ENCODE data around the gene ZBTB16. TPM values are rescaled to one million over a fixed set of nuclear protein-coding genes. Genes with fewer than 3 reads are reported as not detected.

Gene ZBTB16
- total and polyA plus RNA-seq, 2 of the 13 experiments (the other 11 are each of a cell fraction or from before 2014, with no cell fraction given), result not detected

DNA sequence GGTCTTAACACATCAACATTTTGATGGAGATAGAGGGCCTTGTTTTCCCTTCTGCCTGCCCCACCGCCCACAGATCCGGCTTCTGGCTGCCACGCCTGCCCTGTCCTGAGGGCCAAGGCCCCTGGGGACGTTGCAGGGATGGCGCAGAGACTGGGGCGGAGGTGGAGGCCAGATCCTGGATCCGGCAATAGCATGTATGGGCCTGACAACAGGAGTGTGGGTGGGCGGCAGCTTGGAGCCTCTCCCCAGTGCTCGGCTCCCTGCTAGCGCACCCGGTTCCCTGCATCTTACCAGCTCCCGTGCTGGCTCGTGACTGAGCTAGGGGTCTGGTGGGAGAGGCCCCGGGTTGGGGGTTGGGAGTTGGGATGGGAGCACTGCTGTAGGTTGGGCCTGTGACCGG is 95.6 kb downstream of the ZBTB16 start:
- CTCF ChIA-PET (ENCODE audit: low intra/inter-chr PET ratio, low total read pairs), result no interaction called here
- no TSS peak for BruUV-seq (replicated peaks)
- H3K79me2 ChIP-seq (ENCODE audit: insufficient read depth, low read length), result no peaks in the 10 kb centered on the region

DNA sequence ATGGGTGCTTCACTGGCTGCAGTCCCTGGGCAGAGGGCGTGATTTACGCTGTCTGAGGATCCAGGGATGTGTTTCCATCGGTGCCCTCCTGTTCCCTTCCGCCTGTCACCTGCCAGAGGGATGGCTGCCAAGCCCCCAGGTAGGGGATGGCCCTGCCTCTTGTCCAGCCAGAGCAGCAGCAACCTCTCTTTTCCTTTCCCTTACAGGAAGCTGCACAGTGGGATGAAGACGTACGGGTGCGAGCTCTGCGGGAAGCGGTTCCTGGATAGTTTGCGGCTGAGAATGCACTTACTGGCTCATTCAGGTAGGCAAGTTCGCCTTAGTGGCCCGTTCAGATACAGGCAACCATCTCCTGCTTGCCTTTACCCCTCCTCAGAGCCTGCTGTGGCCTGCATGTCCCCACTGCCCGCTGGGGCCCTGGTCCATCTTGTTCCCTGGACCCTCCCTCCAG is 96.6 kb downstream of the ZBTB16 start:
- Histone ChIP-seq H3K36me3 (replicated peaks in 1 of 2; ENCODE audit: control insufficient read depth in 1 of 2, insufficient read depth in 2 of 2, low read length in 2 of 2) (no peaks in the 10 kb centered on the region), H2AFZ (ENCODE audit: low read length) (no peak overlapping the region), H3K4me1 (ENCODE audit: insufficient read depth, low read length) (peaks cover 22% of the 10 kb centered on the region), H3K4me2 (ENCODE audit: low read depth, low read length) (no peak overlapping the region), H3K27ac (ENCODE audit: extremely low read length, insufficient read depth, low read length) (no peak overlapping the region), H3K9ac (ENCODE audit: insufficient read depth, low read depth, low read length) (no peak overlapping the region), H3K9me3 (ENCODE audit: low read length) (no peaks in the 10 kb centered on the region), H3K27me3 (ENCODE audit: control insufficient read depth in 1 of 2, insufficient read depth in 2 of 2, low read length in 2 of 2) (peaks cover 0 to 4% of the 10 kb centered on the region in 2 experiments; a peak in 1 of 5 replicates), H4K20me1 (ENCODE audit: insufficient read depth, low read length) (no peaks in the 10 kb centered on the region), H3K79me2 (ENCODE audit: insufficient read depth, low read length) (no peaks in the 10 kb centered on the region), H3K4me3 (replicated peaks in 1 of 3; ENCODE audit: insufficient read depth in 1 of 3, low read depth in 2 of 3, low read length in 3 of 3) (no peak overlapping the region)
- no peak for FAIRE-seq
- ATAC-seq, result no peak
- TF ChIP-seq RCOR2 (CRISPR knock-in tag; IDR thresholded peaks at IDR 0.05), result no peak
- no peak for TF ChIP-seq ZNF572 (CRISPR knock-in tag; IDR thresholded peaks at IDR 0.05)
- TF ChIP-seq ZNF776 (CRISPR knock-in tag; IDR thresholded peaks at IDR 0.05), result no peak
- TF ChIP-seq, protein P1, sequence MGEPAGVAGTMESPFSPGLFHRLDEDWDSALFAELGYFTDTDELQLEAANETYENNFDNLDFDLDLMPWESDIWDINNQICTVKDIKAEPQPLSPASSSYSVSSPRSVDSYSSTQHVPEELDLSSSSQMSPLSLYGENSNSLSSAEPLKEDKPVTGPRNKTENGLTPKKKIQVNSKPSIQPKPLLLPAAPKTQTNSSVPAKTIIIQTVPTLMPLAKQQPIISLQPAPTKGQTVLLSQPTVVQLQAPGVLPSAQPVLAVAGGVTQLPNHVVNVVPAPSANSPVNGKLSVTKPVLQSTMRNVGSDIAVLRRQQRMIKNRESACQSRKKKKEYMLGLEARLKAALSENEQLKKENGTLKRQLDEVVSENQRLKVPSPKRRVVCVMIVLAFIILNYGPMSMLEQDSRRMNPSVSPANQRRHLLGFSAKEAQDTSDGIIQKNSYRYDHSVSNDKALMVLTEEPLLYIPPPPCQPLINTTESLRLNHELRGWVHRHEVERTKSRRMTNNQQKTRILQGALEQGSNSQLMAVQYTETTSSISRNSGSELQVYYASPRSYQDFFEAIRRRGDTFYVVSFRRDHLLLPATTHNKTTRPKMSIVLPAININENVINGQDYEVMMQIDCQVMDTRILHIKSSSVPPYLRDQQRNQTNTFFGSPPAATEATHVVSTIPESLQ (CRISPR knock-in tag; conservative IDR thresholded peaks at IDR 0.05), result no peak
- no peak for TF ChIP-seq MEF2D (CRISPR knock-in tag; IDR thresholded peaks at IDR 0.05)
- no peak for TF ChIP-seq ZNF282 (IDR thresholded peaks at IDR 0.05; ENCODE audit: partially characterized antibody)
- TF ChIP-seq, protein P2, sequence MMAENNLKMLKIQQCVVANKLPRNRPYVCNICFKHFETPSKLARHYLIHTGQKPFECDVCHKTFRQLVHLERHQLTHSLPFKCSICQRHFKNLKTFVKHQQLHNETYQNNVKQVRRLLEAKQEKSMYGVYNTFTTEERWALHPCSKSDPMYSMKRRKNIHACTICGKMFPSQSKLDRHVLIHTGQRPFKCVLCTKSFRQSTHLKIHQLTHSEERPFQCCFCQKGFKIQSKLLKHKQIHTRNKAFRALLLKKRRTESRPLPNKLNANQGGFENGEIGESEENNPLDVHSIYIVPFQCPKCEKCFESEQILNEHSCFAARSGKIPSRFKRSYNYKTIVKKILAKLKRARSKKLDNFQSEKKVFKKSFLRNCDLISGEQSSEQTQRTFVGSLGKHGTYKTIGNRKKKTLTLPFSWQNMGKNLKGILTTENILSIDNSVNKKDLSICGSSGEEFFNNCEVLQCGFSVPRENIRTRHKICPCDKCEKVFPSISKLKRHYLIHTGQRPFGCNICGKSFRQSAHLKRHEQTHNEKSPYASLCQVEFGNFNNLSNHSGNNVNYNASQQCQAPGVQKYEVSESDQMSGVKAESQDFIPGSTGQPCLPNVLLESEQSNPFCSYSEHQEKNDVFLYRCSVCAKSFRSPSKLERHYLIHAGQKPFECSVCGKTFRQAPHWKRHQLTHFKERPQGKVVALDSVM (CRISPR knock-in tag; IDR thresholded peaks at IDR 0.05), result no peak
- TF ChIP-seq, protein P3, sequence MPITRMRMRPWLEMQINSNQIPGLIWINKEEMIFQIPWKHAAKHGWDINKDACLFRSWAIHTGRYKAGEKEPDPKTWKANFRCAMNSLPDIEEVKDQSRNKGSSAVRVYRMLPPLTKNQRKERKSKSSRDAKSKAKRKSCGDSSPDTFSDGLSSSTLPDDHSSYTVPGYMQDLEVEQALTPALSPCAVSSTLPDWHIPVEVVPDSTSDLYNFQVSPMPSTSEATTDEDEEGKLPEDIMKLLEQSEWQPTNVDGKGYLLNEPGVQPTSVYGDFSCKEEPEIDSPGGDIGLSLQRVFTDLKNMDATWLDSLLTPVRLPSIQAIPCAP (CRISPR knock-in tag; IDR thresholded peaks at IDR 0.05; ENCODE audit: low read depth), result no peak
- TF ChIP-seq NPAS2 (CRISPR knock-in tag; IDR thresholded peaks at IDR 0.05; ENCODE audit: borderline replicate concordance), result no peak
- TF ChIP-seq ZC3H4 (CRISPR knock-in tag; IDR thresholded peaks at IDR 0.05; ENCODE audit: borderline replicate concordance), result no peak
- TF ChIP-seq ZBTB38 (CRISPR knock-in tag; IDR thresholded peaks at IDR 0.05), result no peak
- no peak for TF ChIP-seq ZNF224 (CRISPR knock-in tag; IDR thresholded peaks at IDR 0.05)
- no peak for DNase-seq (ENCODE audit: low spot score)
- 74% methylated on average over 11 of the region's 13 CpGs for WGBS (ENCODE audit: low lambda C conversion rate)
- ChIA-PET POLR2A (no interaction called here), CTCF (ENCODE audit: low intra/inter-chr PET ratio, low total read pairs) (no interaction called here)
- in situ Hi-C loops (cut with HindIII; ENCODE audit: extremely low pct_ligation_motif_present, low pct_unique_long_range_greater_than_20kb) (no loop called here), intact Hi-C loops (cut with micrococcal nuclease; ENCODE audit: unreplicated experiment) (no loop called here)
- BruUV-seq (replicated peaks), result no TSS peak

More for the DNA sequence above, 95.6 kb downstream of the ZBTB16 start:
- in situ Hi-C loops (cut with HindIII; ENCODE audit: extremely low pct_ligation_motif_present, low pct_unique_long_range_greater_than_20kb), result no loop called here
- ATAC-seq (no peak), DNase-seq (ENCODE audit: low spot score) (no peak), FAIRE-seq (no peak)
- Histone ChIP-seq H3K4me1 (ENCODE audit: insufficient read depth, low read length) (peaks cover 17% of the 10 kb centered on the region), H3K4me3 (replicated peaks in 1 of 3; ENCODE audit: insufficient read depth in 1 of 3, low read depth in 2 of 3, low read length in 3 of 3) (no peak overlapping the region), H2AFZ (ENCODE audit: low read length) (no peak overlapping the region), H3K9me3 (ENCODE audit: low read length) (no peaks in the 10 kb centered on the region), H3K27ac (ENCODE audit: extremely low read length, insufficient read depth, low read length) (no peak overlapping the region), H3K9ac (ENCODE audit: insufficient read depth, low read depth, low read length) (no peak overlapping the region), H4K20me1 (ENCODE audit: insufficient read depth, low read length) (no peaks in the 10 kb centered on the region), H3K4me2 (ENCODE audit: low read depth, low read length) (no peak overlapping the region), H3K27me3 (ENCODE audit: control insufficient read depth in 1 of 2, insufficient read depth in 2 of 2, low read length in 2 of 2) (peaks cover 0 to 4% of the 10 kb centered on the region in 2 experiments; a peak in 1 of 5 replicates), H3K36me3 (replicated peaks in 1 of 2; ENCODE audit: control insufficient read depth in 1 of 2, insufficient read depth in 2 of 2, low read length in 2 of 2) (no peaks in the 10 kb centered on the region)
- WGBS (ENCODE audit: low lambda C conversion rate), result 76% methylated on average over 7 of the region's 15 CpGs
- TF ChIP-seq SALL2 (CRISPR knock-in tag; IDR thresholded peaks at IDR 0.05) (no peak), ATM (IDR thresholded peaks at IDR 0.05; ENCODE audit: borderline replicate concordance) (no peak), ZNF839 (CRISPR knock-in tag; IDR thresholded peaks at IDR 0.05; ENCODE audit: borderline replicate concordance) (no peak), ZNF333 (CRISPR knock-in tag; IDR thresholded peaks at IDR 0.05; ENCODE audit: borderline replicate concordance) (no peak), ZNF460 (CRISPR knock-in tag; IDR thresholded peaks at IDR 0.05; ENCODE audit: borderline replicate concordance) (no peak), ZNF224 (CRISPR knock-in tag; IDR thresholded peaks at IDR 0.05) (no peak), MEIS2 (CRISPR knock-in tag; IDR thresholded peaks at IDR 0.05) (no peak), LCORL (IDR thresholded peaks at IDR 0.05) (no peak), LCORL (CRISPR knock-in tag; IDR thresholded peaks at IDR 0.05) (no peak), TSC22D2 (CRISPR knock-in tag; IDR thresholded peaks at IDR 0.05; ENCODE audit: borderline replicate concordance) (no peak), ZNF674 (CRISPR knock-in tag; IDR thresholded peaks at IDR 0.05; ENCODE audit: low read depth) (no peak)
- POLR2A ChIA-PET, result no interaction called here
- intact Hi-C loops (cut with micrococcal nuclease; ENCODE audit: unreplicated experiment), result no loop called here

Data from HepG2 (cell line).